G401.6 (cell line): Measurements from ENCODE around the gene ZNF358.
"Not testable (repeated sequence)": the region's sequence is repeated elsewhere in the genome, so short reads cannot be mapped to it uniquely, and the experiment has no call there.

Experiments
- FAIRE-seq: peaks from 2 replicates; lab custom pipeline; 2012; peaks lifted over from hg19 to GRCh38; lab: Jason Lieb, UNC

ZNF358 gene

DNA sequence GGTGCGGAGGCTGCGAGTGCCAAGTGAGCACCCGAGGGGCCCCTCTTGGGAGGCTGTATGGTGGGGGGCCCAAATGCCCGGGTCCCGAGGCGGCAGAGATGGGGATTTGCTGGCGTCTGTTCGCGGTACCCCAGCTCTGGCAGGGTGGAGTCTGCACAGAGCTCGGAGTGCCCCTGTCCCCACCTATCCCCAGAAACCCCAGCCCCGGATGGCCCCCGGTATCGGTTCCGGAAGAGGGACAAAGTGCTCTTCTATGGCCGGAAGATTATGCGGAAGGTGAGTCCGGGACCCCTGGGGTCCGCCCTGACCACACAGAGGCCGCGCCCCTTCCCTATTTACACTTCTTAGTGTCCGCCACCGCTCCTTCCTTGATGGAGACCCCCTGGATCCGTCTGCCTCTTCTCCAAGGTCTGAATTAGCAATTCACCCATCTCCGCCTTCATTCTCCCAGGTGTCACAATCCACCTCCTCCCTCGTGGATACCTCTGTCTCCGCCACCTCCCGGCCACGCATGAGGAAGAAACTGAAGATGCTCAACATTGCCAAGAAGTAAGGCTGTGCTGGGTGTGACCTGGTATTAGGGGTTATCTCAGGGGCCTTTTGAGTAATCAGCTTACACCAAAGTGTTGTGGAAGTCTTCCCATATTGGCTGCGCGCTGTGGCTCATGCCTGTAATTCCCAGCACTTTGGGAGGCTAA lies 20.2 kb downstream of the ZNF358 start:
- no peak for FAIRE-seq

- FAIRE-seq, result not testable (repeated sequence)
These were observed 23.1 kb downstream of the ZNF358 start for GRCh38 chr19:7538990-7539389.

DNA sequence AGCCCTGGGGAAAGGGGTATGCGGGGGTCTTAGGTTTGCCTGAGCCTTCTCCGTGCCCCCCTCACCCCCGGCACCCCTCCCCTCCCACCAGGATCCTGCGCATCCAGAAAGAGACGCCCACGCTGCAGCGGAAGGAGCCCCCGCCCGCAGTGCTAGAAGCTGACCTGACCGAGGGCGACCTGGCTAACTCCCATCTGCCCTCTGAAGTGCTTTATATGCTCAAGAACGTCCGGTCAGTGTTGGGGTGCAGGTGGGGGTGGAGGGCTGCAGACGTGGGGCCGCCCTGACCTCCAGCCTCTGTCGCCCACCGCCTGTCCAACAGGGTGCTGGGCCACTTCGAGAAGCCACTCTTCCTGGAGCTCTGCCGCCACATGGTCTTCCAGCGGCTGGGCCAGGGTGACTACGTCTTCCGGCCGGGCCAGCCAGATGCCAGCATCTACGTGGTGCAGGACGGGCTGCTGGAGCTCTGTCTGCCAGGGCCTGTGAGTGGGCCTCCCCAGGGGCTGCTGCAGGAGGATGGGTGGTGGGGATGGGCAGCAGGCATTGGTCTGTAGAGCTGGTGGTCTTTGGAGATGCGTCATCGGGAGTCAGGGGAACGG lies 24.0 kb downstream of the ZNF358 start:
- FAIRE-seq, result no peak

- FAIRE-seq, result no peak
These were observed 25.0 kb downstream of the ZNF358 start for GRCh38 chr19:7540761-7541474.

DNA sequence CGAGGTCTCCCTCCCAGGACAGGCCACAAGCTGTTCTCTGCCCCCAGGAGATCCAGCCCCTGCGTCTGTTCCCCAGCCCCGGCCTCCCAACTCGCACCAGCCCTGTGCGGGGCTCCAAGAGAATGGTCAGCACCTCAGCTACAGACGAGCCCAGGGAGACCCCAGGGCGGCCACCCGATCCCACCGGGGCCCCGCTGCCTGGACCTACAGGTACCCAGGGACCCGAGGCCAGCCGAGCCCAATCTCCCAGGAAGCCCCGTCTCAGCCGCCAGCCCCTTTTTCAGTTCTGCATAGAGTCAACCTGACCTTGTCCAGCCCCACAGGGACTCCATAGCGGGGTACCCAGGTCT lies 25.5 kb downstream of the ZNF358 start:
- FAIRE-seq, result no peak

DNA sequence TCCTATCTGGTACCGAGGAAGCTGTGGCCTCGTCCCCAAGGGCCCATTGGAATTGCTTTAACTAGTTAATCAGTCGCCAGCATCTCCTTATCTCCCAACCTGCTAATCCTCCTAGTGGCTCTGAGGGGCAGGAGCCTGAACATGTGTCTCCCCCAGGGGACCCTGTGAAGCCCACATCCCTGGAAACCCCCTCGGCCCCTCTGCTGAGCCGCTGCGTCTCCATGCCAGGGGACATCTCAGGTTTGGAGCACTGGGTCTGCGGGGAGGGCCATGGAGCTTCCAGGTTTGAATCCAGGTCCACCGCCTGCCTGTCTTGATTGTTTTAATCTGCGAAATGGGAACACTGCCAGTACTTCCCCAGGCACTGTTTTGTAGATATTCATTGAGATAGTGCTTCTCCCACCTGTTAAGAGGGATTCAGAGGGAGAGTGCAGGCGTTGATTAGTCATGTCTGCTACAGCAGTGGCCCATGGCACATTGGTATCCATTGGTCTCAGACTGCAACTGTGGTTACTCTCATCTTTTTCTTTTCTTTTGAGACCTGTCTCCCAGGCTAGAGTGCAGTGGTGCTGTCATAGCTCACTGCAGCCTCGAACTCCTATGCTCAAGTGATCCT lies 26.0 kb downstream of the ZNF358 start:
- no peak for FAIRE-seq

GRCh38 chr19:7542556-7543348 lies 26.8 kb downstream of the ZNF358 start:
- no peak for FAIRE-seq

DNA sequence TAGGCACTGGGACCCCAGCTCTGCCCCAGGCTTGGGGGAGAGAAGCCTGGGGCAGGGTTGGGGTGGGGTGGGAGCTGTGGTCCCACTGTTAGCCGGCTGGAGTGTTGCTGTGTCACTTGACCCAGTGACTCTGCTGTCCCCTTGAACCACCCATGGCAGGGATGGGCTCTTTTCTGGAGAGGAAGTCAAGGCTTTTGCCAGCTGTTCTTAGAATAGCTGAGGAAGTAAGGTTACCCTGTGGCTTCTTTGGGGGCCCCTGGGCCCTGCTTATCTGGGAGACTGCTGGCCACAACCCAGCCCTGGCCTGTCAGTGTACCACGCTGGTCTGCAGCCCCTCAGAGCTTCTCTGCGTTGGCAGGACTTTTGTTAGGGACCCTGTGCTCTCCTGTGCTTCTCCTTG lies 28.7 kb downstream of the ZNF358 start:
- FAIRE-seq, result no peak

- no peak for FAIRE-seq
These were observed 29.4 kb downstream of the ZNF358 start for GRCh38 chr19:7545300-7545699.

- FAIRE-seq, result no peak
These were observed 30.0 kb downstream of the ZNF358 start for GRCh38 chr19:7545904-7546303.

- FAIRE-seq, result no peak
These were observed 31.3 kb downstream of the ZNF358 start for GRCh38 chr19:7547159-7547558.

DNA sequence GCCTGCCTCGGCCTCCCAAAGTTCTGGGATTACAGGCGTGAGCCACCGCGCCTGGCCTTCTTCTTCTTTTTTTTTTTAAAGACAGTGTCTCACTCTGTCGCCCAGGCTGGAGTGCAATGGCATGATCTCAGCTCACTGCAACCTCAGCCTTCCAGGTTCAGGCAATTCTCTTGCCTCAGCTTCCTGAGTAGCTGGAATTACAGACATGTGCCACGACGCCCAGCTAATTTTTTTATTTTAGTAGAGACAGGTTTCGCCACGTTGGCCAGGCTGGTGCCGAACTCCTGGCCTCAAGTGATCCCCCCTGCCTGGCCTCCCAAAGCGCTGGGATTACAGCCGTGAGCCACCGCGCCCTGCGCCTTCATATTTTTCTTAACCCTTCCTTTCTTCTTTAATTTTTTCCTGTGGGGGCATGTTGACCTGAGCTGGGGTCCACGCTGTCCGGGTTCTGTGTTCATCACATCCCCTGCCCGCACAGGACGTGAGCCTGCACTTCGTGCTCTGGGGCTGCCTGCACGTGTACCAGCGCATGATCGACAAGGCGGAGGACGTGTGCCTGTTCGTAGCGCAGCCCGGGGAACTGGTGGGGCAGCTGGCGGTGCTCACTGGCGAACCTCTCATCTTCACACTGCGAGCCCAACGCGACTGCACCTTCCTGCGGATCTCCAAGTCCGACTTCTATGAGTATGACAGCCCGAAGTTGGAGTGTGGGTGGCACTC lies 33.7 kb downstream of the ZNF358 start:
- FAIRE-seq, result no peak

GRCh38 chr19:7550169-7550770 lies 34.4 kb downstream of the ZNF358 start:
- FAIRE-seq, result no peak

DNA sequence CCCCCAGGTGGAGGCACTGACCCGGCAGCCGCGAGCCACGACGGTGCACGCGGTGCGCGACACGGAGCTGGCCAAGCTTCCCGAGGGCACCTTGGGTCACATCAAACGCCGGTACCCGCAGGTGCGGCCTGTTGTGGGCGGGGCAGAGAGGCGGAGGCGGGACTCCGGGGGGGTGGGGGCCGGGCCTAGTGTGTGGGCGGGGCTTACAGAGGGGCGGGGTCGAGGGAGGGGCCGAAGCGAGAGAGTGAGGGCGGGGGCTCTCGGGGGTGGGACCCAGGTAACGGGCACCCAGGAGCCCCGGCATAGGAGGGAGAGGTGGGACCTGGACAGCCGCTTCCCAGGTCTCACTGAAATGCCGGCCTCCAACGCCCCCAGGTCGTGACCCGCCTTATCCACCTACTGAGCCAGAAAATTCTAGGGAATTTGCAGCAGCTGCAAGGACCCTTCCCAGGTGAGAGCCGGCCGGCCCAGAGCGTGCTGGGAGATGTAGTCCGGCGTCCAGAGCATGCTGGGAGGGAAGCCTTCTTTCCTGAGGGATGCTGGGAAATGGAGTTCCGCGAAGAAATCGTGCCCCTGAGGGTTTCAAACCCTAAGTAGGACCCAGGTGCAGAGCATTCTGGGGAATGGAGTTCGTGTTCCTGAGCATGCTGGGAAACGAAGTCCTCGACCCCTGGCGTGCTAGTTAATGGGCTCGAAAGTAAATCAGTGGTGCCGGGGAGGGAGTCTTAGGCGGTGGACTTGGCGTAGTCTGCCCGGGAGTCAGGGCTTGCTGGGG lies 35.3 kb downstream of the ZNF358 start:
- FAIRE-seq, result no peak

DNA sequence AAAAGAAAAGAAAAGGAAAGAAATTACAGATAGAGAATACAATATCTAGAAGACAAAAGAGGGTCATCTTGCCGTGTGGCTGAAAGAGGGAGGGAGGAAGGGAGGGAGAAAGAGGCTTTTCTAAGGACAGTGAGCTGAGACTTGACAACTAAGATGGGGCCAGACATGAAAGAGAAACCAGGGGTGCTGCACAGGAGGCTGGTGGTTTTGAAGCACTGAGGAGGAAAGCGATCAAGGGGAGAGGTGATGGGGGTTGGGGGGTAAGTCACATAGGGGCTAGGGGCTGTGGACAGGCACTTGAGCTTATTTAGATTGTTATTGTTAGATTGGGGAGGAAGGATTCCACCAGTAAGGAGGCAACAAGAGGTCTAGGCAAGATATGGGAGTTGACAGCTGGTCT lies 36.9 kb downstream of the ZNF358 start:
- FAIRE-seq, result no peak

DNA sequence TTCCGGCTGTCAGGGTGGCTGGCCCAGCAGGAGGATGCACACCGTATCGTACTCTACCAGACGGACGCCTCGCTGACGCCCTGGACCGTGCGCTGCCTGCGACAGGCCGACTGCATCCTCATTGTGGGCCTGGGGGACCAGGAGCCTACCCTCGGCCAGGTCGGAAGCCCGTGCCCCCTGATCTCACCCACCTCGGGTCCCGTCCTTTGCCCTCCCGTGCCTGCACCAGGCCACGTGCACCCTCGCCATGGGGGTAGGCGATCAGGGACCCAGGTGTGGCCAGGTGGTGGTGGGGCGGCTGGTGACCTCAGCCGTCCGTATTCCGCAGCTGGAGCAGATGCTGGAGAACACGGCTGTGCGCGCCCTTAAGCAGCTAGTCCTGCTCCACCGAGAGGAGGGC lies 38.7 kb downstream of the ZNF358 start:
- no peak for FAIRE-seq

DNA sequence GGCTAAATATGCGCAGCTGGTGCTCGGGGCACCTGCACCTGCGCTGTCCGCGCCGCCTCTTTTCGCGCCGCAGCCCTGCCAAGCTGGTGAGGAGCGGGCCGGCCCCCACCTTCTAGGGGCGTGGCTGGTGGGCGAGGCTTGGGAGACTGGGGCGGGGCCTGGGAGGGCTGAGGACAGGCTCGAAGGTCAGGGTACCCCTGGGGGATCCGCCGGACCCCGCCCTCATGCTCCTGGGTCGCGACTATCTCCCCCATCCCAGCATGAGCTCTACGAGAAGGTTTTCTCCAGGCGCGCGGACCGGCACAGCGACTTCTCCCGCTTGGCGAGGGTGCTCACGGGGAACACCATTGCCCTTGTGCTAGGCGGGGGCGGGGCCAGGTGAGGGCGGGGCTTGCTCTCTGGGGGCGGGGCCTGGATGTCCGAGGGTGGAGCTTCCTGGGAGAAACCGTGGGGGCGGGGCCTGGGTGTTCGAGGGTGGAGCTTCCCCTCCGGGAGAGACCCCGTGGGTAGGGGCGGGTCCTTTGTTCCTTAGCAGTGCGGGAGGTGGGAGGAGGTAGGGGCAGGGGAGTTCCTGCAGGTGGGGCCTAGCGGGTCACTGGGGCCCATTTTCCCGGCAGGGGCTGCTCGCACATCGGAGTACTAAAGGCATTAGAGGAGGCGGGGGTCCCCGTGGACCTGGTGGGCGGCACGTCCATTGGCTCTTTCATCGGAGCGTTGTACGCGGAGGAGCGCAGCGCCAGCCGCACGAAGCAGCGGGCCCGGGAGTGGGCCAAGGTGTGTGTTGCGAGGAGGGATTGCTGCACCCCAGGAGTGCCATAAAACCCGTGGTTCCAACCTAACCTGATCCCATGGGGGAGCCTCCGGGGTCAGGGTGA lies 39.3 kb downstream of the ZNF358 start:
- FAIRE-seq, result no peak

- FAIRE-seq, result no peak
These were observed 40.9 kb downstream of the ZNF358 start for GRCh38 chr19:7556696-7557315.

DNA sequence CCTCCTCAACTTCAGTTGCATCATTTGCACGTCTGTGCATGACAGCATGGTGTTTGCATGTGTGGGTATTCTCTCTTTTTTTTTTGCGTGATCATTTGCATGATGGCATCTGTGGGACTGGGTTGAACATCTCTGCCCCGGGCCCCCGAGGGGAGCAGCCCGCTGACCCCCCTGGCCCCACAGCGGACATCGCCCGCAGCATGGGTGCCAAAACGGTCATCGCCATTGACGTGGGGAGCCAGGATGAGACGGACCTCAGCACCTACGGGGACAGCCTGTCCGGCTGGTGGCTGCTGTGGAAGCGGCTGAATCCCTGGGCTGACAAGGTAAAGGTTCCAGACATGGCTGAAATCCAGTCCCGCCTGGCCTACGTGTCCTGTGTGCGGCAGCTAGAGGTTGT lies 42.8 kb downstream of the ZNF358 start:
- no peak for FAIRE-seq
